Stimulated activated CD8-positive, alpha-beta memory T cell treated with anti-CD3 and anti-CD28 coated beads, Interleukin-12 subunit alpha, Interleukin-12 subunit beta, amount 100 ng/mL, for 24 hours (primary cell): ENCODE measurements around the gene VARS2.

ENCODE experiments used
- DNase-seq: peaks from one replicate; pipeline ENCODE4 v3.0.0-alpha.2; 2020; ENCODE audit errors: extremely low read depth

Gene VARS2

DNA sequence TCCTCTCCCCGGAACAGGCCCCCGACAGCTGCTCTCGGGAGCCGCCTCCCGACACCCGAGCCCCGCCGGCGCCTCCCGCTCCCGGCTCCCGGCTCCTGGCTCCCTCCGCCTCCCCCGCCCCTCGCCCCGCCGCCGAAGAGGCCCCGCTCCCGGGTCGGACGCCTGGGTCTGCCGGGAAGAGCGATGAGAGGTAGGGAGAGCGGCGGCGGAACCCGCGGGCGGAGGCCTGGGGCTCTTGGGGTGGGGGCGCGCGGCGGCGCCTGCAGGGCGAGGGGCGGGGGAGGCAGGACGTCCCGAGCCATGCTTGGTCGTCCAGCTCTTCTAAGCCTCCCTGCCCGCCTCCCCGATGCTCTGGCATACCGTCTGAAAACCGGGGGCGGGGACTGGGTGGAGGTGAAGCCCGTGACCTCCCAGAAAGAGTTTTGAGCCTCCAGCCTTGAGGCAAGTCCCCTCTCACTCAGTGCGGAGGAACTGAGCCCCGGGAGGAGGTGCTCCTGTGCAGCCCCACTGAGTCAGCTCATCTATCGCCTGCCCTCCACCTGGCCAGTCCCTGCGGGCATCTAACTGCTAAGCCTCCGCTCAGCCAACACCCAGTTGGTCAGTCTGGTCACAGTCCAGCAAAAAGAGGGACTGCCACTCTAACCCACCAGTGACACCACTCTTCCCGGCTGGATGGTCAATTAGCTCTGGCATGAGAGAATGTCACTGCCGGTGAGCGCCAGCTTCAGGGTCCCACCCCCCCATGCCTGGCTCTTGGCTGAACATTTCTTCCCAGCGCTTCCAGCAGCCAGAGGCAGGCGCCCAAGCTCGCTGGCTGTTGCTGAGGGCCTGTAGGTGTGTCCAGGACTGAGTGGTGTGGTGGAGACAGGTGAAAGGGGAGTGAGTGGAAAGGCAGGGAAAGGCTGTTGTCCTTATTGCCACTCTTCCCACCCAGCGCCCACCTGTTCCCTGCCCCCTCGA is 29.2 kb upstream of the VARS2 start:
- no peak for DNase-seq

DNA sequence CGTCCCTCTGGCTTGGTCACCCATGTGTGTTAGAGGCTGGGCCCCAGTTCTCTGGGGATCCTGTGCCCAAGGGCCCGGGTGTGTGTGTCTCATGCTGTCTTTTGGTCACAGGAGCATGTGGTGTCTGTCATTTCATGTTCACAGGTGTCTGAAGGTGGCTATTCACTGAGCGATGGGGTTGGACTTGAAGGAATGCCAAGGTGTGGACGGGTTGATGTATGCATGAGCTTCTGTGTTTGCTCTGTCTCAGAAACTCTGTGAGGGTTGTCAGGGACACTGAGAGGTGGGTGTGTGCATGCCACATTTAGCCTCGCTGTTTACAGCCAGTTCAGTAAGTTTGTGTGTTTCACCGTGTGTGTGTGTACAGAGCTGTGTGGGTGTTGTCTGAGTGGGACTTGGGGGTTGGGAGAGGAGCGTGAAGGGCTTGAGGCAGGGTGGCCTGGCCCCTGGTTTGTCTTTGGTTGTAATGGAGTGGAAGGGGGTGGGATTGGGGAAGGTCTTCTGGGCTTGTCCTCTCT is 28.5 kb upstream of the VARS2 start:
- DNase-seq: no peak

DNA sequence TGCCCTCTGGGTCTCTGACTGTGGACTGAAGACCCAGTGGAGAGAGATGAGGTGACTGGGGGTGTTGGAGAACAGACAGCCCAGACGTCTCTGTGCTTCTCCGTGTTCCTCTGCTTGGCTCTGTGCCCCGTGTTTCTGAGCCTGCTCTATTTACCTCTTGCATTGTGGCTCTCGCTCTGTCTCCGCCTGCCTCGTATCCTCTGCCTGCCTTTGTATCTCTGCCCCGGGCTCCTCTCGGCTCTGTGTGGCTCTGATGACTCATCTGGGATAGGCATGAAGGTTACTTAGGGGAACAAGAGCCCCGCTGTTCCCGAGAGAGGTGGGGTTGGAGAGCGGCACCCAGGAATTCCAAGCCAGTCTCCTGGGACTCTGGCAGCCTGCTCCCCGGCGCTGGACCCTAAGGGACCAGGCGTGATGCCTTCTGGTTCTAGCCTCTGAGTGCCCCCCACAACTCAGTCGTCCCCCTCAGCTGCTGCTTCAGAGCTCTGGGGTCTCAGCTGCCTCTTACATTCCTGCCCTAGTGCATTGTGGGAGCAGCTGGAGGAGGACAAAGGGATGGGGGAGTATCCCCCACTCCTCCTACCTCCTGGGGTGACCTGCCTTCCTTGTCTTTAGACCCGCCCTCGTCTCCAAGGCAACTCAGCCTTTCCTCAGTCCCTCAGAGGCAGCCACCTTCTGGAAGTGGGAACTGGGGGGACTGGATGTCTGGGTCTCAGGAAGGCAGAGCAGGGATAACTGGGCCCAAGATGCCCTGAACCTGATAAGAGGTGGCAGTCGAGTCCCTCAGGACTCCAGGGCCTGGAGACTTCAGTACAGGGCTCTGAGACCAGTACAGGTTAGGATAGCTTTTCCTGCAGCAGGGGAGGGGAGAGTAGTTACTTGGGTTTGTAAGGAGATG is 27.8 kb upstream of the VARS2 start:
- DNase-seq: no peak

DNA sequence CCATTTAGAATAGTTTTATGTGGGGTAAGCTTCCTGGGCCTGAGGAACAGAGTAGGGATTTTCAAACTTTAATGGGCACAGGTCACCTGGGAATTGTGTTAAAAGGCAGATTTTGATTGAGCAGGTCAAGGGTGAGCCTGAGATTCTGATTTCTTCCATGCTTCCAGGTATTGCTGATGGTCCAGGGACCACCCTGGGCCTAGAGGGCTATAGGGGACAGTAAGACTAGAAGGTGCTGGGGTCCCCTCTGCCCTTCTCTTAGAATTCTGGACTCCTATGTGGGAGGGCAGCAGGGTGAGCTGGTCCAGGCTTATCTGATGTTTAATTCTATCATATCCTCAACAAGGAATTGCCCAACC is 27.2 kb upstream of the VARS2 start:
- DNase-seq: no peak

DNA sequence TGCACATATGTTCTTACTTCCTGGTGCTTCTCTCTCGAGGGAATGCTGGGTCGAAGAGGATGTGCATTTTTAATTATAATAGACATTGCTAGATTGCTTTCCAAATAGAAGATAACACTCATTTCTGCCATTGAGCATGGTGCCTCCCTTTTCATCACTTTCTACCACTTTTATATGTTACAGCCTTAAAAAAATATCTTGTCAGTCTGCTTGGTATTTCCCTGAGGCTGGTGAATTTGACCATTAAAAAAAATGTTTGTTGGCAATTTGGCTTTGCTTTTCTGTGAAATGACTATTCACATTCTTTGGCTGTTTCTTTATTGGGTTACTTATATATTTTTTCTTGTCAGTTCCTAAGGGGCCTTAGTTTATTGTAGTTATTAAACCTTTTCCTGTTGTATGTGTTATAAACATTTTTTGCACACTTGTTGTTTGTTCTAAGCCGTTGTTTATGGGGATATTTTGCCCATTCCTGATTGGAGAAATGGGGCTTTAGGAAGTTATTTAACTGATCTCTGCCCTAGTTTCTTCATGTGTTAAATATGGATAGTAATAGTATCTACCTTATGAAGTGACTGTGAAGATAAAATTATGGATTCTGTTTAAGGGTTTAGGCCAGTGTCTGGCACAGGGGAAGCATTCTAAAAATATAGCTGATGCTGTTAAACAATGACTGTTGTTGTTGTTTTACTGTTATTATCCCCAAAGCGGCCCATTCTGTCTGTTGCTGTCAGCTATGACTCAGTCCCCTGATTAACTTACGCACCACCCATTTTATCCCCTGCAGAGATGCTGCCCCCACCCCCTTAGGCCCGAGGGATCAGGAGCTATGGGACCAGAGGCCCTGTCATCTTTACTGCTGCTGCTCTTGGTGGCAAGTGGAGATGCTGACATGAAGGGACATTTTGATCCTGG is 25.9 kb upstream of the VARS2 start:
- DNase-seq: no peak

DNA sequence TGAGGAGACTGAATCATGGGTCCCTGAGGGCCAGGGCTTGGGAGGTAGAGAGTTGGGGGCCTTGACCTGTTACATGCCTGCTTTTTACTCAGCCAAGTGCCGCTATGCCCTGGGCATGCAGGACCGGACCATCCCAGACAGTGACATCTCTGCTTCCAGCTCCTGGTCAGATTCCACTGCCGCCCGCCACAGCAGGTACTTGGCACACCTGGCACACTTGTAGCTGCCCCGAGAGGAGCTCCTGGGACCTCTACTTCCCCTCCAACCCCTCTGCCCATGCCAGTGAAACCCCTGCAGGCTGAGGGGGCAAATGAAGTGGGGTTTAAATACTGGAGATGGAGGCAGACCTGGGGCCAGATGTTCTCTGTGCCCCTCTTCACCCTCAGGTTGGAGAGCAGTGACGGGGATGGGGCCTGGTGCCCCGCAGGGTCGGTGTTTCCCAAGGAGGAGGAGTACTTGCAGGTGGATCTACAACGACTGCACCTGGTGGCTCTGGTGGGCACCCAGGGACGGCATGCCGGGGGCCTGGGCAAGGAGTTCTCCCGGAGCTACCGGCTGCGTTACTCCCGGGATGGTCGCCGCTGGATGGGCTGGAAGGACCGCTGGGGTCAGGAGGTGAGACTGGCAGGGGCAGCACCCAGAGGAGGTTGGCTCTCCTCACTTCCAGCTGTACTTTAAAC is 25.1 kb upstream of the VARS2 start:
- DNase-seq: no peak

DNA sequence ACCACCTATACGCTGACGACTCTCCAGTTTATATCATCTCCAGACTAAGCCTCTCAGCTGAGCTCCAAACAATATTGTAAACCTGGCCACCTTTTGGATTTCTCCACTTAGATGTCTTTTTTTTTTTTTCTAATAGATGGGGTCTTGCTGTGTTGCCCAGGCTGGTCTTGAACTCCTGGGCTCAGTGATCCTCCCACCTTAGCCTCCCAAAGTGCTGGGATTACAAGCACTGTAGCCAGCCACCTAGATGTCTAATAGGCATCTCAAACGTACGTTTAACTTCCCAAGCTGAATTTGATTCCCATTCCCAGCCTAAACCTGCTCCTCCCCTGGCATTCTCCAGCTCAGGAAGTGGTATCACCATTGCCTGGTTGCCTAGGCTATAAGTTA is 24.5 kb upstream of the VARS2 start:
- DNase-seq: no peak

DNA sequence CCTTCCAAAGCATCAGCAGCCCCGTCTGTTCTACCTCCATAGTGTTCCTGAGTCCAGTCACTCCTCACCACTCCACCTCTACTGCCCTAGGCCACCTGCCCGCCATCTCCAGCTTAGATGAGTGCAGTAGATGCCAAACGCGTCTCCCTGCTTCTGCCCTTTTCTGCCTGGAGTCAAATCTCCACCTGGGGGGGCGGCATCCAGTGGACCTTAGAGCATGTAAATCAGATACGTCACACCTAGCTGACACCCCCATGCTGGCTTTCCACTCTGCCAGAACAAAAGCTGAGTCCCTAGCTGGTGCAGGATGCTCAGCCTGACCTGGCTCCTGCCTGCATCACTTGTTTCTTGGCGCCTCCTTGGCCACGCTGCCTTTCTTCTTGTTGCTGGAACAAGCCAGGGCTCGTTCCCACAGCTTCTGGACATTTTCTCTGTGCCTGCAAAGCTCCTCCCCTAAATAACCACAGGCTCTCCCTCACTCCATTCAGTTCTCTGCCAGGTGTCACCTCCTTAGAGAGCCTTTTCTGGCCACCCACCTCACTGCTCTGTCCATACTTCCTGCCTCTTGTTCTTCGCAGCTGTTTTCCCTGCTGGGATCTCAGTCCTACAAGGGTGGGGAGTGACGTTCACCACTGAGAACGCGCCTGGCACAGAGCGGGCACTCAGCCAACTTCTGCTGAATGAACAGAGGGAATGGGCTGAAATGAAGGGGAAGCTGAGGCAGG is 24.0 kb upstream of the VARS2 start:
- no peak for DNase-seq

DNA sequence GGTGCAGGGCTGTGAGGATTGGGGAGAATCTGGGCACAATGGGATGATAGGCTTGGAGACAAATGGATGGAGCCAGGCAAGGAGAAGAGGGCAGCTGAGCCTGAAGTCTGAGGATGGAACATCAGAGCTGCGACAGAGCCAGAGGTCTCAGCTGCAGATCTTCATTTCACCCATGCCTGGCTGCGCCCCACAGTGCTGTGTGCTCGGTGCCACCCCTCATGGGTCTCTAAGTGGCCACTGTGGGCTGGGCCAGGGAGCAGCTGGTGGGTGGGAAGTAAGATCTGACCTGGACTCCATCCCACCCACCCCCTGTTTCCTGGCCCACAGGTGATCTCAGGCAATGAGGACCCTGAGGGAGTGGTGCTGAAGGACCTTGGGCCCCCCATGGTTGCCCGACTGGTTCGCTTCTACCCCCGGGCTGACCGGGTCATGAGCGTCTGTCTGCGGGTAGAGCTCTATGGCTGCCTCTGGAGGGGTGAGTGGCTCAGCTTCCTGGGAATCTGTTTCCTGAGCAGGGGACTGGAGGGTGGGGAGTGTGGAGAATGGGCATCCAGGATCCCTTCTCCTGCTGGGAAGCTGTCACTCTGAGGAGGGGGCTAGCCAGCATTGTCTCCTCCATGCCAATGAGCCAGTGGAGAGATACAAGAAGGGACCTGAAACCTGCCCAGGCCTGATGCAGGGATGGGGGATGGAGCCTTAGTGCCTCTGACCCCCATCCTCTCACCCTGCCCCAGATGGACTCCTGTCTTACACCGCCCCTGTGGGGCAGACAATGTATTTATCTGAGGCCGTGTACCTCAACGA is 23.2 kb upstream of the VARS2 start:
- DNase-seq: no peak

DNA sequence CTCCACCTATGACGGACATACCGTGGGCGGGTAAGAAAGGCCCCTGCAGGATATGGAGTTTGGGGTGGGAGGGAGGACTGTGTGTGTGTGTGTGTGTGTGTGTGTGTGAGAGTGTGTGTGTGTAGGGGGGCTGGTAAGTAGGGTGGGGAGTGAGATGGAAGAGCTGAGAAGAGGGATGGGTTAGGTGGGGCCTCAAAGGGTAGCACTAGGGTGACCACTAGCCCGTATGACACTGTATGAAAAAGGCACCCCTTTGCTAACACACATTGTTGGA is 22.7 kb upstream of the VARS2 start:
- DNase-seq: no peak

DNA sequence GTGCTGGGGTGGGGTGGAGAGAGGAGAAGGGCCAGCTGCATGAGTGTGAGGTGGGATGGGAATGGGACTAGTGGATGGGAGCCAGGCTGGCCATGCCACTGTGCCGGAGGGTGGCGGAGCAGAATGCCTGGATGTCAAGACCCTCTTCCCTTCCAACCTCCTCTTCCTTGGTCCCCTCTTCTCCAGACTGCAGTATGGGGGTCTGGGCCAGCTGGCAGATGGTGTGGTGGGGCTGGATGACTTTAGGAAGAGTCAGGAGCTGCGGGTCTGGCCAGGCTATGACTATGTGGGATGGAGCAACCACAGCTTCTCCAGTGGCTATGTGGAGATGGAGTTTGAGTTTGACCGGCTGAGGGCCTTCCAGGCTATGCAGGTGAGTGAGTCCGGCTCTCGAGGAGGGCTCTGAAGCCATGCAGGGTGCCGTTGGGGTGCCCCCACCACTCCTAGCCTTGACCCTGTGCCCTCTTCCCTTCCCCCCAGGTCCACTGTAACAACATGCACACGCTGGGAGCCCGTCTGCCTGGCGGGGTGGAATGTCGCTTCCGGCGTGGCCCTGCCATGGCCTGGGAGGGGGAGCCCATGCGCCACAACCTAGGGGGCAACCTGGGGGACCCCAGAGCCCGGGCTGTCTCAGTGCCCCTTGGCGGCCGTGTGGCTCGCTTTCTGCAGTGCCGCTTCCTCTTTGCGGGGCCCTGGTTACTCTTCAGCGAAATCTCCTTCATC is 22.1 kb upstream of the VARS2 start:
- DNase-seq: no peak

DNA sequence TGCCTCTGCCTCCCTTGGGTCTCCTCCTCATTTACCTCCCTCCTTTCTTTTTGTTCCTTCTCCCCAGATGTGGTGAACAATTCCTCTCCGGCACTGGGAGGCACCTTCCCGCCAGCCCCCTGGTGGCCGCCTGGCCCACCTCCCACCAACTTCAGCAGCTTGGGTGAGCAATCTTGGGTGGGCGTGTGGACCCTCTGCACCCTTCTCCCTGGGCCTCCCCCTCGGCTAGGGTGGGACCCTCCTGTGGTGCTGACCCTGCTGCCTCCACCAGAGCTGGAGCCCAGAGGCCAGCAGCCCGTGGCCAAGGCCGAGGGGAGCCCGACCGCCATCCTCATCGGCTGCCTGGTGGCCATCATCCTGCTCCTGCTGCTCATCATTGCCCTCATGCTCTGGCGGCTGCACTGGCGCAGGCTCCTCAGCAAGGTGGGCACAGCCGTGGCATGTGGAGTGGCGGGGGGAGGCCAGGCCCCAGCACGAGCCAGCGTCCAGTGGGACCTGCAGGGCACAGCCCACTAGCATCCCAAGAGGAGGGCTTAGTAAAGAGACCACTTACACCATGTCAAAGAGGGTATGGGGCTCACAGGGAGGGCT is 20.9 kb upstream of the VARS2 start:
- no peak for DNase-seq

DNA sequence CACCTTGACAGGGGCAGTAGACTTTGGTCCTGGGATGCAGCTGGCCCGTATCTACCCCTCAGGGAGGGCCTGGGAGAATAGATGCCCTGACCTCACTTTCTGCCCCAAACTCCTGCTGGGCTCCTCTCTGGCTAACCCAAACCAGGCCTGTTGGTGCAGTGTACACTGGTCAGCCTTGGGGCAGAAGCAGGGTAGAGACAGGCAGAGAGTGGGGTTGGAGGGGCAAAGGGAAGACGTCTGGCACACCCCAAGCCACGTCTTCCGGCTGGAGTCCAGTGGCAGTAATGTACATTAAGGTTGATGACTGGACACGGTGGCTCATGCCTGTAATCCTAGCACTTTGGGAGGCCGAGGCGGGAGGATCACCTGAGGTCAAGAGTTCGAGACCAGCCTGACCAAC is 20.4 kb upstream of the VARS2 start:
- no peak for DNase-seq

DNA sequence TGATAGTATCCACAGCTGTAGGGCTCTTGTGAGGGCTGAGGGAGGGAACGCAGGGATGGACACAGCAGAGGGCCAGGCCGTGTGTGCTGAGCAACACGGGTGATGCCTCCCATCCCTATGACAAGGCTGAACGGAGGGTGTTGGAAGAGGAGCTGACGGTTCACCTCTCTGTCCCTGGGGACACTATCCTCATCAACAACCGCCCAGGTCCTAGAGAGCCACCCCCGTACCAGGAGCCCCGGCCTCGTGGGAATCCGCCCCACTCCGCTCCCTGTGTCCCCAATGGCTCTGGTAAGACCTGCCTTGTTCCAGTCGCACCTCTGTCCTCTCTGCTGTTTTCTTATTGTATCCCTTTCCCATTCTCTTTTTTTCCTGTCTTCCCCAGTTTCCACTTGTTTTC is 19.7 kb upstream of the VARS2 start:
- DNase-seq: no peak

DNA sequence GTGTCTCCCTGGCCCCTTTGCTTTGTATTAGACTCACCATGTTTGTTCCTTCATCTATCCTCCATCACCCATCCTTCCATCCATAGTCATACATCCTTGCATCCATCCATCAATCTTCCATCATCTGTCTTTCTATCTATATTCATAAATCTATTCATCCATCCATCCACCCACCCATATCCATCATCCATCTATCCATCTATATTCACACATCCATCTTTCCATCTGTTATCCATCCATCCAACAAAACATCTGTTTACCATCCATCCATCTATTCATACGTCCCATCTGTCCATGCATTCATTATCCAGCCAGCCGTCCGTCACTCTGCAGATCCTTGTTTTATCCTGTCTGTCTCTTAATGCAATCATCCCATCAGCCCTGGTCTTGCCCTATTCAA is 19.1 kb upstream of the VARS2 start:
- no peak for DNase-seq

DNA sequence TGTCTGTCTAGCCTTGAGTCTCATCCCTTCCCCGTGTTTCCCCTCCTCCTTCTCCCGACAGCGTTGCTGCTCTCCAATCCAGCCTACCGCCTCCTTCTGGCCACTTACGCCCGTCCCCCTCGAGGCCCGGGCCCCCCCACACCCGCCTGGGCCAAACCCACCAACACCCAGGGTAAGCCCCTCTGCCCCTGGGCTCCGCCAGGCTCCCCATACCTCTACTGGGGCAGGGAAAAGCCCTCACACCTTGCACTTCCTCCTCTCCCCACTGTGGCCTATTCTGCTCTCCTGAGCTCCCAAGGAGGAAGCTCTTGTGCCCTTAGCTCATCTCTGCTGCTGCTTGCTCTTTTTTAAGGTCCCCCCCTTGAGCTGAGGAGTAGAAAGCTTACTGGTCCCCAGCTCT is 18.7 kb upstream of the VARS2 start:
- no peak for DNase-seq

DNA sequence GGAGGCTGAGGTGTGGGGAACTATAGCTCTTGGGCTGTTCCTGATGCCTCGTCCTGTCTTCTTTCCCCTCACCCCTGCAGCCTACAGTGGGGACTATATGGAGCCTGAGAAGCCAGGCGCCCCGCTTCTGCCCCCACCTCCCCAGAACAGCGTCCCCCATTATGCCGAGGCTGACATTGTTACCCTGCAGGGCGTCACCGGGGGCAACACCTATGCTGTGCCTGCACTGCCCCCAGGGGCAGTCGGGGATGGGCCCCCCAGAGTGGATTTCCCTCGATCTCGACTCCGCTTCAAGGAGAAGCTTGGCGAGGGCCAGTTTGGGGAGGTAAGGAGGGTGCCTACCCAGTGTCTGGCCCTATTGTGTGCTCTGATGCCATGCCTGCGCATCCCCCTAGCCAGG is 17.5 kb upstream of the VARS2 start:
- DNase-seq: no peak

DNA sequence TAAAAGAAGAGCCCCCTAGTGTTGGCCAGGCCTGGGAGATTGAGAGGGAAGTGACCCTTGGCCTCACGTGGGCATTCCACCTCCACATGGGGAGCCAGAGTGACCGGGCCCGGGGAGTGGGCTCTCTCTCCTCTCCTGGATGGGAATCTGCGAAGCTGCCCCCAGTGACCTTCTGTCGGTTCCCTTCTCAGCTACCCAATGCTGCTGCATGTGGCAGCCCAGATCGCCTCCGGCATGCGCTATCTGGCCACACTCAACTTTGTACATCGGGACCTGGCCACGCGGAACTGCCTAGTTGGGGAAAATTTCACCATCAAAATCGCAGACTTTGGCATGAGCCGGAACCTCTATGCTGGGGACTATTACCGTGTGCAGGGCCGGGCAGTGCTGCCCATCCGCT is 16.2 kb upstream of the VARS2 start:
- DNase-seq: no peak
